Ovary (tissue), 3 donors: ENCODE measurements around the gene UBE2N.

ENCODE experiments used
- CTCF ChIP-seq, 3 donors: fragments of 450-650 bp in 2 of 3; fragments of 200-600 bp in 1 of 3; IDR thresholded peaks; one replicate each; pipeline versions ENCODE4 v1.5.1 to v1.8.0; 2016 to 2022; ENCODE audit warnings: antibody characterized with exemption in 3 of 3, mild to moderate bottlenecking in 1 of 3
- EP300 ChIP-seq: sonication (generic); formaldehyde crosslinking; IDR thresholded peaks from one replicate; pipeline ENCODE4 v1.6.1; 2017; ENCODE audit warnings: antibody characterized with exemption
- donor health status: DM: no; HTN: no; CAD: no.

DNA sequence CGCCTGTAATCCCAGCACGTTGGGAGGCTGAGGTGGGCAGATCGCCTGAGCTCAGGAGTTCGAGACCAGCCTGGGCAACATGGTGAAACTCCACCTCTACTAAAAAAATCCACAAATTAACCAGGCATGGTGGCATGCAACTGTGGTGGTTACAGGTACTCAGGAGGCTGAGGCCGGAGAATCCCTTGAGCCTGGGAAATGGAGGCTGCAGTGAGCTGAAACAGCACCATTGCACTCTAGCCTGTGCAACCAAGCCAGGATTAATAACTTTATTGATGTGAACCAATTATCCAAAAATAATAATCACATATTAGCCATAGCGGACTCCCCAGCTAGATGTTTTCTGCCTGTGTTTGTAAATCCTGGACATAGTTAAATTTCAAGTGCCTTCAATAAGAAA is 65.8 kb downstream of the UBE2N start:
- TF ChIP-seq CTCF (IDR thresholded peaks at IDR 0.05) (no peak), EP300 (no peak)
